ENCODE measurements around the gene UQCC2. TPM values are rescaled to one million over a fixed set of nuclear protein-coding genes. Genes with fewer than 3 reads are reported as not detected.

The UQCC2 gene
- total RNA-seq, 1 donor from 2014 or later: 11.9 TPM

DNA sequence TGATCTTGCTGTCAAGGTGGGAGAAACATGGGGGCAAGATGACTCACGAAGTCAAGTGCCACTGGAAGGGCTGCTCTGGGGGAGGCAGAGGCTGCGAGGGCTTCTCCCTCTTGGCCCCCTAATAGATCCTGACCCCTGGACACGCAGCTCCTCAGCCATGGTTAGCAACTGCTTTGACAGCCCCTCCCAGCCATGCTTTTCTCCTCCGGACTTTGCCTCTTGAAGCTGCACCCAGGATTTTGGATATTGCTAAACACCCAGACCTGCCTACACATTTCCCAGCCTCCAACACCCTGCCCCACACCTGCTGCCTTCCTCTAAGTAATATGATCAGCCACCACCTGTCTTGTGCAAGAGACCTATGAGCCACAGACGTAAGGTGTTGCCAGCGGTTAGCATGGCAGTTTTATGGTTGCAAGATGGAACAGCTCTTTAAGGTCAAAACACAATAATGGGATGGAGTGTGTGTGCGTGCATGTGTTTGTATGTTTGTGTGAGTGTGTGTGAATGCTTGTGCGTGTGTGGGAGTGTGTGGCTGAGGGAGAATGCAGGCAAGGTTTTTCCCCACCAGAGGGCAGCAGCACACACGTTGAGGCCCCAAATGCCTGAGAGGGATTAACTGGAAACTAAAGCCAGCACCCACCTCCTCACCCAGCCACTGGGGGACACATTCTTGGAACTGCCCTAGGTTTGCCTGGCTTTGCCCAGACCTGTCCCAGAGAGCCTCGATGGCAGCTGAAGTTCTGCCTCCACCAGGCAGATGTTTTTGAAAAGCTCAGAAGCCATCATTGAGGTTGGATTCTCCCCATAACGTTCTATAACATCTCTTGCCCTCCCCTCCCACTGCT lies 32.7 kb upstream of the UQCC2 start:
- DNase-seq: peak; percentile 89

DNA sequence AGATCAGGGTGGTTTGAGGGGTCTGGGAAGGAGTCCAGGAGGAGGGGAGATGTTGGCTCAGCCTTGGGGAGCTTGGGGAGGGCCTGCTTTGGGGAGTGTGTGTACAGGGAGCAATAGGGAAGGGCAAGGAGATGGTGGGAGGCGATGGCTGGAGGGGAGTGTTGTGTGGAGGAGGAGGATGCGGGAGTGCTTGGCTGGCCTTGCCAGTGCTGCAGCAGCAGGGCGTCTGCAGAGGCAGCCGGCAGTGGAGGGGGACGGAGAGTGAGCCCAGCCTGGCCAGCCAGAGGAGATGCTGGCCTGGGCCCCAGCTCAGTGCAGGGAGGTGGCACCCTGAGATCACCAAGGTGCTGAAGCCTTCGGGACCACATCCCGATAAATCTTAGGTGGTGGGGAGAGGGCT lies 31.3 kb upstream of the UQCC2 start:
- DNase-seq: no peak

DNA sequence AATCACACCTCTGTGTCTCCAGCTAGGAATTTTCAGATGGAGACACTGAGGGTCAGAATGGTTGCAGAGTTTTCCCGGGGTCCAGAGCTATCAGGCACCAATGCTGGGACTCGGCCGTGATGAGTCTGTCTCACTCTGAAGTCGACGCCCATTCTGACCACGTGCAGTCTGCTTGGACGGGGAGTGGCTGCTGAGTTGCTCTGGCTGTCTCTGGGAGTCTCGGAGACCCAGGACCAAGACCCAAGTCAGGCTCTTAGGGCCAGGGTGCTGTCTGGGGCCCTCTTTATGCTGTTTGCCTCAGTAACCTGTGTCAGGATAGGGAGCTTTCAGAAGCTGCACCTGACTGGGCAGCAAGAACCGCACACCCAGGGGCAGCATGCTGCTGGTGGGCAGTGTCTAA lies 30.6 kb upstream of the UQCC2 start:
- DNase-seq: no peak

DNA sequence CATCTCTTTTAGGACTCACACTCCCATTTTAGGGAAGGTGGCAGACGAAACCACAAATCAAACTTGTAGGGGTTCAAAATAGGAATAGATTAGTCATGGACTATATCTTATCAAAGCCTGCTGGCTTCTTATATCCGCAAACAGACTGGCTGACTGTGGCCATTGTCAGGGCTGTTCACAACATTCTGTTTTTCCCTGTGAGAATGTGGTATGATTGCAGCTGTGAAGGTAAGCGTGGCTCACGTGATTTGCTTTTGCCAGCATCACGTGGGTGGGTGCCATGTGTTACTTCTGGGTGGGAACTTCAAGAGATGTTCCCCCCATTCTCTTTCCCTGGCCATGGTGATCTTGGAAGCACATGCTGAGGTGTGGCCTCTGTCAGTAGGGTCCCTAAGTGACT lies 29.3 kb upstream of the UQCC2 start:
- DNase-seq: no peak

DNA sequence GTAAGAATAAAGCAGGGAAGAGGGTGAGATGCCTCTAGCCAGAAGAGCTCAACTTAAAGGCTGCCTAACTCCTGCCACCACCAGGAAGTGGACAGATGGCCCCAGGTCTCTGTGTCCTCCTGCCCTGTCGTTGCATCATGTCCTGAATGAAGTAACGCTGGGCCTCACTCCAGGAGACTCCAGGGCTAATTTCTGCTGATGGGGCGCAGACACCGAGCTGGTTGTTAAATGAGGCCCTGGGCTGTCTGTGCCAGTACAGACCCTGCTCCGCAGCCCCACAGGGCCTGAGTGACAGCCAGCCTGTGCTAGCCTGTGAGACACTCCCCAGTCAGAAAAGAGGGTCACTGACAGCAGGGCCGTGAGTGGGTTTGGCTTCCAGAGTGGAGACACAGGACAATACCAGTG lies 28.7 kb upstream of the UQCC2 start:
- no peak for DNase-seq

DNA sequence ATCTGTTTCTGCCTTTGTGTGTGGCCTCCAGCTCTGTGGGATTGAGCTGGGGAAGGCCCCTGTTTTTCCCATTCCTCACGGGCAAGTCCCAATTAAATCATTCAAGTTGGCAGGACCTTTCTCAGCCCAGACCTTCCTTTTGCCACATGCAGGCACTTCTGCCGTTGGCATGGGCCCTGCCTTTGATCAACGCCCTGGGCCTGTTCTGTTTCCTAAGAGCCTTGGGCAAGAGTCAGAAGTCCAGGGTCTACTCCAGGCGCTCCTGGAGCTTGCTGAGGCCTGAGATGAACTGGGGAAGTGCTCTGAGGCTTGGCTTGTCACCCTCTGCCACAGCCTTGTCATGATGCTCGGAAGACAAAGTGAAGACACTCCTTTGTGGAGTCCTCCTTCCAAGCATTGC lies 28.1 kb upstream of the UQCC2 start:
- DNase-seq: no peak

DNA sequence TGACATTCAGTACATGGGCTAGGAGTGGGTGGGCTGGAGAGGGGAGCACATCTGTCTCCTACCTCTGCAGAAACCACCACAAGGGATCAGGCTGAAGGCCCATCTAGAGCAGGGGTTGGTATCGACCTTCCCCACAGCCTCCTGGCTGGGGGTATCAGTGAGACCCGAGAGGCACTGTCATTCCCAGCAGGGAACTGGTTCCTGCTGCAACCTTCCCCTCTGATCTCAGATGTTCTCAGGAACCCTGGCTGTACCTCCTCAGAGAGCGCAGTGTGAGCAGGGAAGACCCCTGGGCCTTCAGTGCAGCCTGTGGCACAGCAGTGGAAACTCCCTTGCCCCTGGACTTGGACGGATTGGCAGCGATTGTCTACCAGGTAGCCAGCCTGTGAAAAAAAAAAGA lies 27.4 kb upstream of the UQCC2 start:
- no peak for DNase-seq

DNA sequence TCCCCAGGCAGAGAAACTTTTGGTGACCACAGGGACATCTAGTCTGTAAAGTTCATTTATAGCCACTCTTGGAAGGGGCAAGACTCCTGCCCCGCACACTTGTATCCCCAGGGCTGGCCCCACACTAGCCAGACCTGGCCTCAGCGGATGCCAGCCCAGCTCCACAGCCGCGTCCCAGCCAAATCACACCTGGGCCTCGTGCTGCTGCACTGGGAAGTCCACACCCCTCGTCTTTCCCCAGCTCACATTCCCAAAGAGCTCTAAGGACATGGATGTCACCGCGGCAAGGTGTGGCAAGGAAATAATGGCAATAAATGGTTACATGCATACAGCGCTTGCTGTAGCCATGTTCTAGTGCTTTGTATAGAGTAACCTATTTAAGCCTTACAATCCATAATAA lies 26.7 kb upstream of the UQCC2 start:
- no peak for DNase-seq

DNA sequence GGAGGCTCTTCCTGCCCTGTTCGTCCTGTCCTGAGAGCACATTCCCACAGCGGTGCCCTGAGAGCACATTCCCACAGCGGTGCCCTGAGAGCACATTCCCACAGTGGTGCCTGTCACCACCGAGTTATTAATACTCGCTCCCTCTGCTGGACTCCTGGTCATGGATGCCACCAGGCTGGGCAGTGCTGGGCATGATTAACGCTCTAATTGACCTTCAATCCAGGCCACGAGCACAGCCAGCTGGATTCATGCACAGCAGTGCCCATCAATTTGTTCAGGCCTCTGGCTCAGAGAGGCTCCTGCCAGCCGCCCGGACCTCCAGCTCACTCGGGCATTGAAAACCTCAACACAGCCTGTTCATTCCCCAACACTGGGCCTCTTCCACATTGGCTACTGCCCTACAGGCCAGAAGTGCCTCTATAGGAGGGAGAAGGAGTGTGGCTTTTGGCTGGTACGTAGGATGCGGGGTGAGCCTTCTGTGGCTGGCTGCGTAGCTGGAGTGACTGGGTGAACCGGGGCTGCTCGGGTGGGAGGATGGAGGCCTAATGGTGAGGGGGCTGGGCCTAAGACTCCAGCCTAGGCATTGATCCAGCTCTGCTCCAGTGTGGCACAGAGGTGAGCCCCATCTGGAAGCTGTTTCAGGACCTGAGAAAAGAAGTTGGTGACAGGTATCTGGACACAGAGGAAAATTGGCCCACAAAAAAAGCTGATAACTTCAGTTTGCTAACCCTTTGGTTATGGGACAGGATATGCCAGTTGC lies 25.9 kb upstream of the UQCC2 start:
- DNase-seq: no peak

DNA sequence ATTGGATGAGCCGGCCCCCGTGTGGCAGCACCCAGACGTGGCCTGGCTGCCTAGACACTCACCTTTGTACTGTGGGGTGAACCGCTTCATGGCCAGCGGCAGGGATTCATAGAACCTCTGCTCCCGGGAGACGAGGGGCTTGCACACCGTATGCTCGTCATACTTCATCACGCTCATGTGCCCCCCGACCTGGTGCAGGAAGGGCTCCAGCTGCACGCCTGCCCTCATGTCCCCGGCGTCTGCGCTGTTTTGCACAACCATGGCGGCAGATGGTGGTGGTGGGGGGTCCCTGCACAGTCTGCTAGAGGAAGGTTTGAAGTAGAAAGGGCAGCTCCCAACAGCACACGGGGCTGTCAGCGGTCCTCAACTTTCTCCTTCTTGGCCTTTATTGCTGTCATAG lies 23.7 kb upstream of the UQCC2 start:
- DNase-seq: no peak

DNA sequence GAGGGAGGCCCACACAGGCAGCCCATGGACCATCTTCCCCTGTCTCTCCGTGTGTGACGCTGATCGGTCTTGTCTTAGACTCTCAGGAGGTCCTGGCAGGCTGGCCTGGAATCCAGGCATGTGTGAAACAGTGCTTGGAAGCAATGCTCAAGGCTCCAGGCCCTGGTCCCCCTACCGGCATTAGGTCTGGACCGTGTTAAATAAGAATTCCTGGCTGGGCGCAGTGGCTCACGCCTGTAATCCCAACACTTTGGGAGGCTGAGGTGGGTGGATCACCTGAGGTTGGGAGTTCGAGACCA lies 22.2 kb upstream of the UQCC2 start:
- no peak for DNase-seq

DNA sequence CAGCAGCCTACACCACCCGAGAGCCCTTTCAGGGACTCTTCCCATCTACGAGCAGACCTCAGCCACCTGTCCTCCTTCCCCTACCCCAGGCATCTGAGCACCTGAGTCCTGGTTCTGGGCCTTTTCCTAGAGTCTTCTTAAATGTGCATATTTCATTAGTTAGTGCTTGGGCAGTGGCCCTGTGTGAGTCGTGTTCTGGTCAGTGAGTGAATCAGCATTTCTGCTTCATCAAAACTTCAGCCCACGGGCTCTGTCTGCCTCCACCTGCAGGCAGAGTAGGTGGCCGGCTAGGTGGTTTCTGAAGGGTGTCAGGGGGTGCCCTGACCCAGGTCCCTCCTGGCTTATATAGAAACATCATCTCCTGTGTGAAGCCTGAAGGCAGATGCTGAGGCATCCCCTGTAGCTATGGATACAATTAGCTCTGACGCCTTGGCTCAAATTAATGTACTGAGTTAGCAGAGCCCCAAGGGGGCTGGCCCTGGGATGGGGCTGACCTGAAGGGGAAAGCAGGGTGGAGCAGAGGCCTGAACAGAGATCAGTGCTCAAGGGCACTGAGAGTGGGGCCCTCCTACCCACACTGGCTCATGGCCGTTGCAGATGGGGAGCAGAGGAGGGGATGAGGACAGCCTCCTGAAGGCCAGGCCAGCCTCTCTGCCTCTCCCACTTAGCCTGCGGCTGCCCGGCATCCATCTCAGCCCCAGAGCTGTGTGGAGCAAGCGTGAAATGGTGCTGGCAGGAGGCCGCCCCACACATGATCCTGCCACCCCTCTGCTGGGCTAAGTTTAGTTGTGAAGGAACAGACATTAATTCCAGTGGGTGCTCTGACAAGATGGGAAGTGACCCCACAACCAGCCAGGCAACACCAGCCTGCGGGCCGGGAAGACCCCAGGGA lies 21.6 kb upstream of the UQCC2 start:
- no peak for DNase-seq

DNA sequence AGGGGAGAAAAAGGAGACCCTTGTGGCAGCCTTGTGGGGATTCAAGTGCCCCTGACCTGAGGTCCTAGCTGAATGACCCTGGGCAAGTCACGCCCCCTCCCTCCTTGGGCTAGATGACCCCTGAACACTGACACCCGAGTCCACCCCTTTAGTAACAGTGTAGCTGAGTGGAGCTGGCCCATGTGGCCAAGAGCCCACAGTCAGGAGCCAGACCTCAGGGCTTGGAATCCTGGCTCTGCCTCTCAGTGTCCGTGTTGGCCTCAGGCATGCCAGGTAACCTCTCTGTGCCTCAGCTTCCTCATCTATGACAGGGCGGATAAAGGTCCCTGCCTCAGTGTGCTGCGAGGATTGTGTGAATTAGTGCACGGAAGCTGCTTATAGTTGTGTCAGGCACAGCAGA lies 20.9 kb upstream of the UQCC2 start:
- no peak for DNase-seq

DNA sequence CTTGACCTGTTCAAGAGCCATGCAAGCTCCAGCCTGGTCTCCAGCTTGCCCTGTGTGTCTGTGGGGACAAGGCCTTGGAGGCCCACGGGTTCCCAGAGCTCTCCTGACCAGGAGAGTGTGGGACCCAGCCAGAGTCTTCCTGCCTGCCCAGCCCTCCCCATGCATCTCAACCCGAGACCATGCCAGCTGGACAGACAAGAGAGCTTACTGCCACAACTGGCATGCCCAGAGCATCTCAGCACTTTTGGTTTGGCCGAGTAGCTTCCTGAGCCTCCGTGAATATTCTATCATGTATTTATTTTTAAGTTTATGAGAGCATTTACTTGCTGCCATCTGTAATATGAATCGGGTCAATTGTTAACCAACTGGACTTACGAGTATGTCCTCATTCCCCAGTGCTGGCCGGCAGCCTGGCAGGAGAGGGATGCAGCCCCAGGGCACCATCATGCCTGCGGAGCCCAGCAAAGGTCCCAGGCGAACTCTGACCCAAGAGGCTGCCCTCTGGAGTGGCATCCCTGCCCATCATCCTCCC lies 20.3 kb upstream of the UQCC2 start:
- no peak for DNase-seq

DNA sequence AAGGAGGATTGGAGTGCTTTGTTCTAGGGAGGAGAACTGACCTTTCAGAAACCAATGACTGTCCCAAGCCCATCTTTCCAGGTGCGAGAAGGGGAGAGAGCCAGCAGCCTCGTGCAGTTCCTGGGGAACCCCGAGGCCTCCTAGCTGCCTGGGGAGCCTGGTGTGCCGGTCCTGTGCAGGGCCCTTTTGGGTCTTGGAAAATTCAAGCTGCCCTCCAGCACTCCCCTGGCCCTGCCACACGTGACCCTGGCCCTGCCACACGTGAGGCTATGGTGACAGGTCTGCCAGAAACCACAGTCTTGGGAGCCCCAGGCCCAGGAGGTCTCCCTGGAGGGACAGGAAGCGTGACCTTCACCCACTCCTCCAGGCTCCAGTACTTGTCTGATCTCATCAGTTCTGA lies 19.5 kb upstream of the UQCC2 start:
- DNase-seq: no peak

DNA sequence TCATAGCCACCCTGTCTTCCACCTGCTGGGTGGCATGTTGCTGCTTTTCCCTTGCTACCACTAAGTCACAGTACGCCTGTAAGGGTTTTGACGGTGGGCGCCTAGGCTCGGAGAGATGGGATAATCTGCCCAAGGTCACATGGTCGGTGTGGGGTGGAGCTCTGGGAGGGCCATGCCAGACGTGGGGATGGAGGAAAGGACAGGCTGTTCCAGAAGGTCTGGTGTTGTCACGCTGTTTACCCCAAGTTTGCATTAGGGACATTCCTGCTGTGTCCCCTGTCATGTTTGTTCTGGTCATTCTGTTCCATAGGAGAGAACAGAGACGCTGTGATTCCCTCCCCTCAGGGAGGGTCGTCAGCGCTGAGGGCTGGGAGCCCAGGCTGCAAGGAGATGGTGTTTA lies 19.1 kb upstream of the UQCC2 start:
- no peak for DNase-seq

DNA sequence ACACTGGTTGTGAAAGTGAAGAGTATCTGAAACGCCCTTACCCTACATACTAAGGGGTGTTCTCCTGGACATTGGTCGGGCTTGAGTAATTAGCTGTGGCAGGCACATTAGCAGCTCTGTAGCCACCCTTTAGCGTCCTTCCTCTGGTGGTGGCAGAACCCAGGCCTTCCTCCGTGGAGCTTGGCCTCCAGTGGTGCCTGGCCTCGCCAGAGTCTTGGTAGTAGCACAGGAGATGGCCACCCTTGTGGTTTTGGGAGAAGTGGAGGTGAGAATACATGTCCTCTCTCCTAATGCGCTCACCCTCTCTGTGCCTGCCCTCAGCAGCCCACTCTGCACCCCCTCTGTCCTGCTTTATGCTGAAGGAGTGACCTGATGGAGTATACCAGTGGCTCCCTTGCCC lies 17.6 kb upstream of the UQCC2 start:
- DNase-seq: no peak

DNA sequence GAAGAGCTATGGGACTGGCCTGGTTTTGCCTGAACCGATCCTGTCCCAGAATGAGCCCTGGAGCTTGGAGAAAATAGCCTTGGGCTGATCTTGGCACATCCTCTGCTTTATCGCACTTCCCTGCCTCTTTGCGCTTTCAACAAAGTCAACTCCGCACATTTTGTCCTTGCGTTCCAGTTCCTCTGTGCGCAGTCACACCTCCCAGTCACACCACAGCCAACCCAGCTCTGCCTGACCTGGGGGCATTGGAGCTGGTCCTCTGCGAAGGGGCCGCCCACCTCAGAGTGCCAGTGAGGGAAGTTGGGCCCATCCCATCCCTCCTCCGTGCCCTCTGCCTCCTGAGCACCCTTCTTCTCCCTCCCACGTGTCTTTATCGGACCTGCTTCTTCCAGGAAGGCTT lies 16.9 kb upstream of the UQCC2 start:
- no peak for DNase-seq

DNA sequence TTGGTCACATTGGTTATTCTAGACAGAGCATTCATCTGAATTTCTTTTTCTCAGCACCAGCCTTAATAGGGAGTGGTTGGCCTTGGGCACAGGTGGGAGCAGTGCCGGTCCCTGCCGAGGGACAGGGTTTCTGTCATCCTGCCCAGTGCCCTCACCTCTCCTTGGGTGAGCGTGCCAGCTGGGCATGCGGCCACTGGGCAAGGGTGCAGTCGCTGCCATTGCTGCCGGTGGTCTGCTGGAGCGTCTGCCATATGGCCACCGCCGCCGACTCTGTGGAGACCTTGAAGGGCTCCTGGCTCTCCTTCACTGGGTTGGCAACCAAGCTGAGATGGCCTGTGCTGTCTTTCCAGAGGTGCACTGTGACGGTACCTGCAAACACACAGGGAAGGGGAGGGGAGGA lies 16.4 kb upstream of the UQCC2 start:
- no peak for DNase-seq

DNA sequence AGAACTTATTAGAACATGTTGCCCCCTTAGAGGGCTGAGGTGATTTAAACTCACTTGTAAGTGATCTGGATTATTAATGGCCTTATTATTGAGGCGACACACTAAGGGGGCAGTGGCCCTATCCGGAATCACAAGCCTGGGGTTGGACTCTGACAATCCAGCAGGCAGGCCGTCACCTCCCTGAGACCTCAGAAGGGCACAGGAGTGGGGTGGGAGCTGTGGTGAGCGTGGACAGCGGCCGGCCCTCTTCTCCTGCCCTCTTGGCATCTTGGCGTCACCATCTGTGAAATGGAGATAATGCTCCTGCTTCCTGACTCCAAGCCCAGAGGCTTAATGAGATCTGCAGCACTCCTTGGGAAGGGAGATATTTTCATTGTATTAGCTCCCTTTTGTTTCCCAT lies 15.6 kb upstream of the UQCC2 start:
- DNase-seq: no peak

DNA sequence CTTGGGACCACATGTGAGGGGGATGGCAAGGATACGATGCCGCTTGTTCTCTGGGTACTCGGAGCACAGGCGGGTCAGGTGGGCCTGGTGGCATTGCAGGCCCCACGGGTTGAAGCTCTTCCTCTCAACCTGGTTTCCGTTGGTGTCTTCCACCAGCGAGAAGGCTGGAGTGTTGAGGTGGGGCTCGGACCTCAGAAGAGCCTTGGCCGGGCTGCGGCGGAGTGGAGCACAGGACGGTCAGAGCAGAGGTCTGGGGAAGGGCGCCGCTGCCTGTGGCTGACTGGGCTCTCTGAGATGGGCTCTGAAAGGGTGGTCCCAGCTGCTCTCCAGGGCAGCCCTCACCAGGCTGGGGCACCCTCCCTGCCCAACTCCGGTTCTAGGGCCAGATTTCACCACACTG lies 15.2 kb upstream of the UQCC2 start:
- no peak for DNase-seq

DNA sequence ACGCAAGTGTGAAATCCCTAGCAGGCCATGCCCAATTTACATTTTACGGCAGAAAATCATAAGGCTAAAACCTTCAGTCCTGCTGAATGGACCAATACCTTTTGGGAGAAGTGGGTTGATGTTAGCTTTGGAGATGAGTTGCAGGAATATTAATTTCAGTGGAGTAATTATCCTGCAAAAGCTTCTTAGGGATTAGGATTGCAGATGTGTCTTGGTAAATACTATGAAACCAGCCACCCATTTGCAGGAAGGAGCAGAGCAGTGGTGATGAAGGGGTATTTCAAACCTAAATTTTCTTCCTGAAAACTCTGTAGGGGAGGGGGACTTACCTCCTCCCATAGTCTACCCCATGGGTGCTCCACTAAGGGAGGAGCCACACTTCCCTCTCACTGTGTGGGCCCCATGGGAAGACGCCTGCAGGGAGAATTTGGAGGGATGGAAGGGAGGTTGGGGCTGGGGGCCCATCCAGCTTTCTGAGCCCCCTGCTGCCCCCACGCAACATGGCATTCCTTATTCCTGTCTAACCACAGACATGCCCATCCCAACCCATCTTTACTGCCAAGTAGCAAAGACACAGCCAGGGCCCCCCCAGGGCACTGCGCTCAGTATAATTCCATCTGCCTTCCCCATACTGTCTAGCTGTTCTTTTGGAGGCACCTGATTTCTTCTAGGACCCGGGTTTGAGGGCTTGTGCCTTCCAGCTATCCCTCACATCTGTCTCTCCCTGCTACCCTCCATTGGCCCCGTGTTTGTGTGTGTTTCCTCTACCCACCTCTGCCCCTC lies 14.6 kb upstream of the UQCC2 start:
- no peak for DNase-seq

All from tongue (tissue), 2 donors.